ENCODE data around the gene ZNF414. TPM values are rescaled to one million over a fixed set of nuclear protein-coding genes. Genes with fewer than 3 reads are reported as not detected.

Gene ZNF414
- total RNA-seq, 1 donor from 2014 or later: 189 TPM

- no peak for DNase-seq (ENCODE audit: low spot score in 2 of 2)
- Histone ChIP-seq H3K4me1 (peaks cover 11 to 15% of the 10 kb centered on the region in 2 donors), H3K9me3 (no peaks in the 10 kb centered on the region), H3K27ac (no peak overlapping the region), H3K36me3 (peaks cover 0 to 13% of the 10 kb centered on the region in 2 donors), H3K27me3 (no peaks in the 10 kb centered on the region), H3K4me3 (no peak overlapping the region)
- TF ChIP-seq CTCF (IDR thresholded peaks at IDR 0.05): no peak
- intact Hi-C loops (cut with DNase I): loop anchor here (10.0 kb wide), 1 partner anchor 586 kb away; the partner anchor contains the start of genes CTXN1 and SNAPC2
Measured at GRCh38 chr19:8510589-8511115, 3.3 kb downstream of the ZNF414 start.

- TF ChIP-seq CTCF (IDR thresholded peaks at IDR 0.05): no peak
- peaks cover 7 to 10% of the 10 kb centered on the region in 2 donors for H3K4me1 ChIP-seq
- DNase-seq (ENCODE audit: low spot score in 2 of 2): no peak
- no peaks in the 10 kb centered on the region for H3K9me3 ChIP-seq
- H3K4me3 ChIP-seq: peak overlapping the region; percentile 61 to 80
- H3K27me3 ChIP-seq: no peaks in the 10 kb centered on the region
- H3K36me3 ChIP-seq: peaks cover 0 to 11% of the 10 kb centered on the region in 2 donors
- no peak overlapping the region for H3K27ac ChIP-seq
- intact Hi-C loops (cut with DNase I): loop anchor here (1.0 to 2.0 kb wide), 2 partner anchors 93 to 152 kb away; partner anchors contain the start of gene MARCHF2
Measured at GRCh38 chr19:8506402-8506957, 7.5 kb downstream of the ZNF414 start.

- H3K36me3 ChIP-seq: peaks cover 0 to 5% of the 10 kb centered on the region in 2 donors
- no peaks in the 10 kb centered on the region for H3K27me3 ChIP-seq
- TF ChIP-seq CTCF (IDR thresholded peaks at IDR 0.05): peak; percentile 73 to 91 (median 80)
- DNase-seq (ENCODE audit: low spot score in 2 of 2): peak in 1 of 2 donors; percentile 87
- intact Hi-C loops (cut with DNase I): loop anchor here (1.0 to 2.0 kb wide), 2 partner anchors 93 to 151 kb away; partner anchors contain the start of gene MARCHF2
- H3K27ac ChIP-seq: no peak overlapping the region
- peaks cover 7 to 10% of the 10 kb centered on the region in 2 donors for H3K4me1 ChIP-seq
- no peaks in the 10 kb centered on the region for H3K9me3 ChIP-seq
- peak overlapping the region; percentile 61 to 80 for H3K4me3 ChIP-seq
Measured at GRCh38 chr19:8505680-8506401, 8.1 kb downstream of the ZNF414 start.

- no peak for DNase-seq (ENCODE audit: low spot score in 2 of 2)
- intact Hi-C loops (cut with DNase I): no loop called here
- Histone ChIP-seq H3K9me3 (no peaks in the 10 kb centered on the region), H3K27me3 (no peaks in the 10 kb centered on the region), H3K36me3 (peaks cover 0 to 5% of the 10 kb centered on the region in 2 donors), H3K4me1 (peaks cover 7 to 10% of the 10 kb centered on the region in 2 donors), H3K4me3 (no peak overlapping the region), H3K27ac (no peak overlapping the region)
- TF ChIP-seq CTCF (IDR thresholded peaks at IDR 0.05): no peak
Measured at GRCh38 chr19:8504919-8505318, 9.0 kb downstream of the ZNF414 start.

GRCh38 chr19:8504171-8504570 is 9.8 kb downstream of the ZNF414 start:
- no peak overlapping the region for H3K4me3 ChIP-seq
- H3K27me3 ChIP-seq: no peaks in the 10 kb centered on the region
- H3K9me3 ChIP-seq: no peaks in the 10 kb centered on the region
- no peak for TF ChIP-seq CTCF (IDR thresholded peaks at IDR 0.05)
- H3K4me1 ChIP-seq: peaks cover 7 to 10% of the 10 kb centered on the region in 2 donors
- intact Hi-C loops (cut with DNase I): no loop called here
- no peaks in the 10 kb centered on the region for H3K36me3 ChIP-seq
- H3K27ac ChIP-seq: no peak overlapping the region
- no peak for DNase-seq (ENCODE audit: low spot score in 2 of 2)
